Stomach (tissue), 9 donors: ENCODE results near the gene C22orf15. TPM values are rescaled to one million over a fixed set of nuclear protein-coding genes. Genes with fewer than 3 reads are reported as not detected.

Experiments
- DNase-seq, 2 donors: peaks; one replicate each; pipeline versions ENCODE4 v3.0.0 to v3.0.0-alpha.2; 2013 to 2019
- H3K27ac ChIP-seq, 5 donors: fragments of 200-600 bp in 4 of 5; sonication (generic) in 4 of 5; one replicate each; pipeline ENCODE4 v1.5.1; 2013 to 2019; ENCODE audit warnings: mild to moderate bottlenecking in 1 of 5, moderate library complexity in 1 of 5
- H3K27me3 ChIP-seq, 3 donors: fragments of 200-600 bp; sonication (generic); one replicate each; pipeline ENCODE4 v1.5.1; 2017 to 2019; ENCODE audit warnings: mixed run types in 1 of 3
- H3K36me3 ChIP-seq, 4 donors: fragments of 200-600 bp; sonication (generic); 1 replicate in 3 of 4; 2 replicates in 1 of 4; pipeline ENCODE4 v1.5.1; 2016 to 2019
- H3K4me1 ChIP-seq, 4 donors: fragments of 200-600 bp; sonication (generic); one replicate each; pipeline ENCODE4 v1.5.1; 2016 to 2019
- H3K4me3 ChIP-seq, 4 donors: fragments of 200-600 bp; sonication (generic) in 3 of 4; one replicate each; pipeline ENCODE4 v1.5.1; 2016 to 2019; ENCODE audit warnings: mild to moderate bottlenecking in 1 of 4
- H3K9me3 ChIP-seq, 4 donors: fragments of 200-600 bp; sonication (generic); one replicate each; pipeline ENCODE4 v1.5.1; 2016 to 2019
- EP300 ChIP-seq: sonication (generic); formaldehyde crosslinking; IDR thresholded peaks from one replicate; pipeline ENCODE4 v1.6.1; 2017; ENCODE audit warnings: antibody characterized with exemption
- POLR2A ChIP-seq, 4 donors: fragments of 450-650 bp; IDR thresholded peaks; one replicate each; pipeline ENCODE4 v1.6.1; 2016; ENCODE audit warnings: antibody characterized with exemption in 4 of 4, control low read depth in 2 of 4, mild to moderate bottlenecking in 1 of 4, moderate library complexity in 1 of 4
- POLR2AphosphoS5 ChIP-seq, 3 donors: sonication (generic); formaldehyde crosslinking; IDR thresholded peaks; one replicate each; pipeline ENCODE4 v1.6.1; 2016; ENCODE audit warnings: antibody characterized with exemption in 3 of 3
- WGBS, 5 donors: extraction: QIAGEN DNeasy Blood & Tissue Kit in 3 of 5; methylation state at CpG; one replicate each; pipeline versions ENCODE4 v1.1.5 to v1.1.7; 2013 to 2018; 5-methylcytosine and 5-hydroxymethylcytosine counted together
- intact Hi-C: fragments of 100-400 bp; cut with DNase I; formaldehyde crosslinking; loops from one replicate; pipeline ENCODE4 v1.15.1; 2023; ENCODE audit warnings: low total_unique reads
- polyA plus RNA-seq, 3 donors: library from polyadenylated mRNA; stranded (reverse); fragments of 200-250 nt; gene quantifications; one replicate each; pipeline ENCODE4 v1.2.3, GENCODE V29; 2013
- total RNA-seq, 5 donors: library from RNA; depleted of rRNA; stranded (reverse); fragments of >200 nt; gene quantifications; one replicate each; pipeline versions ENCODE4 v1.1.0 to v1.2.3, GENCODE V29; 2014 to 2016
- TF ChIP-seq, protein P1 (sequence below), 7 experiments: fragments of 450-650 bp in 4 of 7; fragments of 200-600 bp in 3 of 7; sonication (generic) in 3 of 7; IDR thresholded peaks; one replicate each; pipeline ENCODE4 v1.5.1; 2016 to 2019; ENCODE audit warnings: antibody characterized with exemption in 7 of 7, control low read depth in 2 of 7, mild to moderate bottlenecking in 1 of 7
- donor health status: healthy with polysubstance abuse.
- donor health status: Bipolar disorder and iron deficiency.
- donor health status: healthy.

Gene C22orf15
- total and polyA plus RNA-seq, 8 donors: 0.05 TPM; not detected in 7

DNA sequence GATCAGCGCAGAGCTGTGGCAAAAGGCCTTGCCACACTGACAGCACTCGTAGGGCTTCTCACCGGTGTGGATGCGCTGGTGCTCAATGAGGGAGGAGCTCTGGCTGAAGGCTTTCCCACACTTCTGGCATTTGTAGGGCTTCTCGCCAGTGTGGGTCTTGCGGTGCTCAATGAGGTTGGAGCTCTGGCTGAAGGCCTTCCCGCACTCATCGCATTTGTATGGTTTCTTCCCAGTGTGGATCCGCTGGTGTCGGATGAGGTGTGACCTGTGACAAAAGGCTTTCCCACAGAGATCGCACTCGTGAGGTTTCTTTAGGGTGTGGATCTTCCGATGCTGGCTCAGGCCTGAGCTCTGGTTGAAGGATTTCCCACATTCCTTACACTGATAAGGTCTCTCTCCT lies 18.8 kb upstream of the C22orf15 start:
- H3K4me3 ChIP-seq: no peak overlapping the region
- peaks cover 13 to 49% (median 44%) of the 10 kb centered on the region in 4 donors for H3K36me3 ChIP-seq
- no peaks in the 10 kb centered on the region for H3K27me3 ChIP-seq
- H3K27ac ChIP-seq: no peak overlapping the region
- no peaks in the 10 kb centered on the region for H3K9me3 ChIP-seq
- intact Hi-C loops: no loop called here
- DNase-seq: no peak
- TF ChIP-seq POLR2A (IDR thresholded peaks at IDR 0.05) (no peak), EP300 (no peak), POLR2AphosphoS5 (IDR thresholded peaks at IDR 0.05) (no peak)
- TF ChIP-seq, protein P1, sequence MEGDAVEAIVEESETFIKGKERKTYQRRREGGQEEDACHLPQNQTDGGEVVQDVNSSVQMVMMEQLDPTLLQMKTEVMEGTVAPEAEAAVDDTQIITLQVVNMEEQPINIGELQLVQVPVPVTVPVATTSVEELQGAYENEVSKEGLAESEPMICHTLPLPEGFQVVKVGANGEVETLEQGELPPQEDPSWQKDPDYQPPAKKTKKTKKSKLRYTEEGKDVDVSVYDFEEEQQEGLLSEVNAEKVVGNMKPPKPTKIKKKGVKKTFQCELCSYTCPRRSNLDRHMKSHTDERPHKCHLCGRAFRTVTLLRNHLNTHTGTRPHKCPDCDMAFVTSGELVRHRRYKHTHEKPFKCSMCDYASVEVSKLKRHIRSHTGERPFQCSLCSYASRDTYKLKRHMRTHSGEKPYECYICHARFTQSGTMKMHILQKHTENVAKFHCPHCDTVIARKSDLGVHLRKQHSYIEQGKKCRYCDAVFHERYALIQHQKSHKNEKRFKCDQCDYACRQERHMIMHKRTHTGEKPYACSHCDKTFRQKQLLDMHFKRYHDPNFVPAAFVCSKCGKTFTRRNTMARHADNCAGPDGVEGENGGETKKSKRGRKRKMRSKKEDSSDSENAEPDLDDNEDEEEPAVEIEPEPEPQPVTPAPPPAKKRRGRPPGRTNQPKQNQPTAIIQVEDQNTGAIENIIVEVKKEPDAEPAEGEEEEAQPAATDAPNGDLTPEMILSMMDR (IDR thresholded peaks at IDR 0.05): no peak
- WGBS, 5 donors: 92 to 99% (median 98%) methylated on average over 10 to 13 of the region's 13 CpGs
- H3K4me1 ChIP-seq: peaks cover 0 to 17% (median 2%) of the 10 kb centered on the region in 4 donors

GRCh38 chr22:23744485-23744884 lies 18.3 kb upstream of the C22orf15 start:
- TF ChIP-seq POLR2A (IDR thresholded peaks at IDR 0.05) (no peak), POLR2AphosphoS5 (IDR thresholded peaks at IDR 0.05) (no peak), EP300 (no peak)
- TF ChIP-seq, protein P1 (IDR thresholded peaks at IDR 0.05): no peak
- intact Hi-C loops: no loop called here
- no peak overlapping the region for H3K27ac ChIP-seq
- no peak for DNase-seq
- H3K27me3 ChIP-seq: no peaks in the 10 kb centered on the region
- WGBS, 5 donors: 93 to 99% (median 98%) methylated on average over 13 to 14 of the region's 14 CpGs
- no peaks in the 10 kb centered on the region for H3K9me3 ChIP-seq
- H3K36me3 ChIP-seq: peaks cover 13 to 49% (median 44%) of the 10 kb centered on the region in 4 donors
- H3K4me1 ChIP-seq: peaks cover 0 to 18% (median 2%) of the 10 kb centered on the region in 4 donors
- H3K4me3 ChIP-seq: no peak overlapping the region

- 31 to 61% (median 41%) methylated on average over 6 of the region's 6 CpGs for WGBS, 5 donors
- TF ChIP-seq, protein P1 (IDR thresholded peaks at IDR 0.05): no peak
- no peak for TF ChIP-seq POLR2AphosphoS5 (IDR thresholded peaks at IDR 0.05)
- TF ChIP-seq POLR2A (IDR thresholded peaks at IDR 0.05): no peak
- no peak for TF ChIP-seq EP300
- H3K36me3 ChIP-seq: peaks cover 13 to 49% (median 43%) of the 10 kb centered on the region in 4 donors
- no peaks in the 10 kb centered on the region for H3K9me3 ChIP-seq
- no peak overlapping the region for H3K4me3 ChIP-seq
- peak; percentile 63 to 82 for DNase-seq
- intact Hi-C loops: no loop called here
- H3K4me1 ChIP-seq: peaks cover 9 to 30% (median 14%) of the 10 kb centered on the region in 4 donors
- no peak overlapping the region for H3K27ac ChIP-seq
- no peaks in the 10 kb centered on the region for H3K27me3 ChIP-seq
These were observed 17.0 kb upstream of the C22orf15 start for GRCh38 chr22:23745791-23746190.

DNA sequence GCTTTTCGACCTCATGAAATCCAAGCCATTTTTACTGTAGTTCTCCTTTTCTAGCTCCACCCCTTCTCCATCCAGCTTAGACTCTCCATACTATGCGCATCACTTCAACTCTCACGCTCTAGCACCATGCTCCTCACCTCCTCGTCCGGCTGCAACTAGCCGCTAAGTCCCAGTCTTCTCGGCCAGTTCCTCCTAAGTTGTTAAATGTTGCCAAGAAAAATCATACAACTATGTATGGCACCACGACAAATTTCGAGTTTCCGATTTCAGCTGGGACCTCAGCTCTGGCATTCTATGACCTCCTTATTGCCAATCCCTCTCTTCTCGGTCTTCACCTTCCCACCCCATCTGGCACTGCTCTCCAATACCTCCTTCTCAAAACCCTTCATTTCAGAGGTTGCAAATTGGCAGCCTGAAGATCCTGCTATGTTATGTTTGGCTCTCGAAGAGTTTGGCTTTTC lies 12.9 kb upstream of the C22orf15 start:
- H3K27ac ChIP-seq: peak overlapping the region in 3 of 5 donors; percentile 94 to 96 (median 94)

More for the DNA sequence above, 12.9 kb upstream of the C22orf15 start:
- WGBS, 5 donors: 40 to 62% (median 47%) methylated on average over 12 of the region's 12 CpGs
- Histone ChIP-seq H3K9me3 (no peaks in the 10 kb centered on the region), H3K4me3 (peak overlapping the region; percentile 54 to 85 (median 69)), H3K4me1 (peaks cover 9 to 30% (median 19%) of the 10 kb centered on the region in 4 donors), H3K36me3 (peaks cover 3 to 9% (median 6%) of the 10 kb centered on the region in 4 donors), H3K27me3 (no peaks in the 10 kb centered on the region)
- intact Hi-C loops: no loop called here
- TF ChIP-seq, protein P1 (IDR thresholded peaks at IDR 0.05): no peak
- TF ChIP-seq EP300: no peak
- TF ChIP-seq POLR2A (IDR thresholded peaks at IDR 0.05): no peak
- TF ChIP-seq POLR2AphosphoS5 (IDR thresholded peaks at IDR 0.05): no peak
- peak in 1 of 2 donors; percentile 27 for DNase-seq
